GM19193 (cell line): Measurements from ENCODE around the gene GYG2.

Experiments used
- POLR2A ChIP-seq: IDR thresholded peaks from 4 replicates; pipeline ENCODE4 v1.6.1; 2011; ENCODE audit not compliant: insufficient read depth, insufficient read length; ENCODE audit errors: extremely low read depth

GYG2 gene

GRCh38 chrX:2820136-2820771 is 8.5 kb upstream of the GYG2 start:
- no peak for TF ChIP-seq POLR2A

GRCh38 chrX:2823795-2824386 is 4.8 kb upstream of the GYG2 start:
- TF ChIP-seq POLR2A = no peak

GRCh38 chrX:2824886-2825285 is 3.8 kb upstream of the GYG2 start:
- no peak for TF ChIP-seq POLR2A

GRCh38 chrX:2828959-2829411 is 255 bp downstream of the GYG2 start:
- no peak for TF ChIP-seq POLR2A

DNA sequence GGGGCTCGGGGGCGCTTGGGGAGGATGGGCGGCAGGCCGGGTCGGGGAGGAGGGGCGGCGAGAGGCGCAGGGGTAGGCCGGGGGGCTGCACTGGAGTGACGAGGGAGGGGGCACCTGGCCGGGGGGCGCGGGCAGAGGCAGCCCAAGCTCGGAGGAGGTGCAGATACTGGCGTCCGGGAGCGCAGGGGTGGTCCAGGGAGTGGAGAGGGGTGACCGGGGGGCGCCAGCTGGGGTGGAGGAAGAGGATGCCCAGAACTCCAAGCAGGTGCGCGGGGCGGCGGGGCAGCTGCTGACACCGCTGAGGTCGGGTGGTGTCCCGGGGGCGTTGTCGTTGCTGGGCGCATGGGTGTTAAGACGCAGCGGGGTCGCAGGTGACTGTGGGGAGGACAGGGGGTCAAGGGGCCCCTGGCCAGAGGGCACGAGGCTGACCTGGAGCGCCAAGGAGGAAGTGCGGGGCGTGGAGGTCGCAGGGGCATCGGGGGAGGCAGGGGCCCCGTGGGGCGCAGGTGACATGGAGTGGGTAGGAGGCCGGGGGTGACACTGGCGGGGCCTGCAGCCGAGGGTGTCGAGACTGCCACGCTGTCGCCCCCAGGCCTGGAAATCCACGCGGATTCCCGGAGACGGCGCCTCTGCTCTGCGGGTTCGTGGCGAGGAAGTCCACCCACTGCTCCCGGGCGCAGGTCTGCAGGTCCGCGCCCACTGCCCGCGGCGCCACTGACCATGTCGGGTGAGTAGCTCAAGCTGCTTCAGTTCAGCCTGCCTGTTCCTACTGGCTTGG is 928 bp downstream of the GYG2 start:
- TF ChIP-seq POLR2A = no peak

DNA sequence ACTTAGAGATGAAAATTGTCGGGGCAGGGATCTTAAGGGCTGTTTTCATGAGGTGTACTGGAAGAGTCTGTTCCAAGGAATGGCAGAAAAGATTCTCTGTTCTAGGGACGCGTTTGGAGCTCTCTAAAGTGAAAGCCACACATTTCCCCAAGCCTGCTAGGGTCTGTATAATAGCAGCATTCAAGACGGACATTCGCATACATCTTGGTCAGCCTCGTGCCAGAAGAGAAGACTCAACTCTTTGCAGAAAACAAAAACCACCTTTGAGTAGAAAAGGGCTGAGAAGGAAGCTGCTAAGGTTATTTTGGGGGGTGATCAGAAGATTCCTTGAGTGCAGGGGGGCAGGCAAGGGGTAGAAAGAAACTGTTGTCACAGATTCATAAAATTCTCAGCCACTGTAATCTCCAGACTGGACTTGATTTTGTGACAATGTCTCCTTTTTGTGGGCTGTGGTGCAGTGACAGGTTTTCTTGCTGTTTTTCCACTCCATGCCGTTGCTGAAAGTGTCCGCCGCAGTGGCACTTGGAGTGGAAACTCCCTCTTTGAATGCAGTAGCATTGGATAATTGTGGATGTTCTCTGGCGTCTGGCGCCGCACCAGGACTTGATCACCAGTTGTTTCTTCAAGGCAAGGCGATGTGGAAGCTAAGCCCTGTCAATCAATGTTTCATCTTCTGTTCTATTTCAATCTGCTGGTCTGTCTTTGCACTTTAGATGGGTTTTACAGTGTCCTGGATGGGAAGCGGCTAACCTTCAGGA is 2.9 kb downstream of the GYG2 start:
- TF ChIP-seq POLR2A = no peak

DNA sequence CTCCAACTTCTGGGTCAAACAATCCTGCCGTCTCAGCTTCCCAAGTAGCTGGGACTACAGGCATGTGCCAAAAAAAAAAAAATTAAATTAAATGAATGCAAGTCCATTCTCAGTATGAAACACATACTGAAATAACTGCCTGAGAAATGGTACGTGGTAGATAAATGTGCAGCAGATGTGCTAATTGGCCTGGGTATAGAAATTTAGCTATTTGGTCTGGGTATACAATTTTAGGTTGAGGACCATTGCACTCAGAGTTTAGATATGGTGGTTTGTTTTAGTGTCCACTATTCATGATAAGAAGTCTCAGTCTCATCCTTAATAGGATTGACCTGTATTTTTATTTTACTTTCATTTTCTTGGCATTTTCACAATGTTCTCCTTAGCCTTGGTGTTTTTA is 9.2 kb downstream of the GYG2 start:
- no peak for TF ChIP-seq POLR2A

DNA sequence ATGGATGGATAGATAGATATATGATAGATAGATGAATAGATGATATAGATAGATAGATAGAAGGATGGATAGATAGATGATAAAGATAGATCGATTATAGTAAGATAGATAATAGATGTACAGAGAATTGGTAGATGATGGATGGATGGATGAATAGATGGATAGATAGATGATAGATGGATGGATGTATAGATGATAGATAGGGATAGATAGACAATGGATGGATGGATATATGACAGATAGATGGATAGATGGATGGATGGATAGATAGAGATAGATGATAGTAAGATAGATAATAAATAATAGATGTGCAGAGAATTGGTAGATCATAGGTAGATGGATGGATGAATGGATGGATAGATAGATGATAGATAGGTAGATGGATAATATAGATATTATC is 12.2 kb downstream of the GYG2 start:
- no peak for TF ChIP-seq POLR2A

- no peak for TF ChIP-seq POLR2A
Measured at GRCh38 chrX:2841537-2841936, 12.8 kb downstream of the GYG2 start.

DNA sequence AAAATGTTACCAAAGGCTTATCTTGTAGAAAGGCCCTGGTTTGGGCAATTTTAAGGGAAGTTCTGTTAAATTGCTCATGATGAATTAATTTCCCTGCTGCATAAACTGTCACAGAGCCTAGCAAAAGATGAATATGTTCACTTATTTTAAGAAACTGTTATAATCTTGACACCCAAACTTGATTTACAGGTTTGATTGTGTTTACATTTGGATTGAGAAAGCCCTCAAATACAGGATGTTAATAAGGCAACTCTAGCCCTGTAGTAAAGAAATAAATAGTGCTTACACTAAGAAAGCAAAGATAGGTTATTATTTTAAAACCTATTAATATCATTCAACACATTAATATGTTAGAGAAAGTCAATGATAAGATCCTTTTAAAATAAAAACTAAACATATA is 18.3 kb downstream of the GYG2 start:
- no peak for TF ChIP-seq POLR2A

DNA sequence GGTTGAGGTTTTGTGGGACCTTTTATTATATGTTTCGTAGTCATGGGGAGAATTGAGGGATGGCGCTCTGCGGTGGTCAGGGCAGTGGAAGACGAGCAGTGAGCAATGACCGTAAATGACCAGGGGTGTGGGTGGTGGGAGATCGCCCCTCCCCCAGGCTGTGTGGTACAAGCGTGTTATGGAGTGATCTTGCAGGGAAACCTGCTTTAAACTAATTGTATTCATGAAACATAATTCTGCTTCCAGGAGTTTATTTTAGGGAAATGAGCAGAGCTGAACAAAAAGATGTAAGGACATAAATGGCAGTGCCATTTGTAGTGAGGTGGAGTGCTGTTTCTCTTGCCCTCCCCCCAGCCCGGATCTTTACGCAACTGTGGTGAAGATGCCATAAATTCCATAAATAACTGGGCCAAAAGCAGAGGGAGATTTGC is 20.2 kb downstream of the GYG2 start:
- TF ChIP-seq POLR2A = no peak

- TF ChIP-seq POLR2A = no peak
Measured at GRCh38 chrX:2854918-2855317, 26.2 kb downstream of the GYG2 start.

DNA sequence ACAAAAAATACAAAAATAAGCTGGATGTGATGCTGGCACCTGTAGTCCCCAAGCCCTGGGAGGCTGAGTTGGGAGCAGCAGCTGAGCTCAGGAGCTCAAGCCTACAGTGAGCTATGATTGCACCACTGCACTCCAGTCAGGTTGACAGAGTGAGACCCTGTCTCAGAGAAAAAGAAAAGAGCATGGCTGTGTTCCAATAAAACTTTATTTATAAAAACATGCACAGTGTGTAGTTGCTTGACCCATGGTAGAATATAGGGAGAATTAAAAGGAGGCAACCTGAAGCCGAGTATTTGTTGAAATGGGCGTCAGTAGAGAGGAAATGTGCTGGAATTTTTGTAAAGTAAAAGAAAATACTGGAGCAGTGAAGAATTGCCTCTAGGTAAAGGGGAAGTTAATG is 27.0 kb downstream of the GYG2 start:
- TF ChIP-seq POLR2A = no peak

- TF ChIP-seq POLR2A = no peak
Measured at GRCh38 chrX:2857566-2857965, 28.8 kb downstream of the GYG2 start.

DNA sequence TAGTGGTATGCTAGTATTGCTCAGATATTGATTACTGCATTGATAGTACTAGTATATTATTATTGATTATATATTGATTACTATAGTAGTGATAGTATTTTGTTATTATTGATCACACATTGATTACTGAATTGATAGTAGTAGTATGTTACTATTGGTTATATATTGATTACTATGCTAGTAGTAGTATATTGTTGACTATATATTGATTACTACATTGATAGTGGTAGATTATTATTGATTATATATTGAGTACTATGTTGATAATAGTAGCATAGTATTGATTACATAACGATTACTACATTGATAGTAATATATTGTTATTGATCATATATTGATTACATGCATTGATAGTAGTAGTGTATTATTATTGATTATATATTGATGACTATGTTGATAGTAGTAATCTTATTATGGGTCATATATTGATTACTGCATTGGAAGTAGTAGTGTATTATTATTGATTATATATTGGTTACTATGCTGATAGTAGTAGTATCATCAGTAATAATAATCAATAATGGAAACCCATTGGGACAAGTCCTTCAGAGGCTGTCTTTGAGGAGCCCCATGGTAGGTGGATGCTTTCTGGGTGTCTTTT is 30.6 kb downstream of the GYG2 start:
- no peak for TF ChIP-seq POLR2A
